LNCaP clone FGC (cell line): ENCODE results near the gene CMSS1.

ENCODE experiments used
- DNase-seq: peaks from one replicate; pipeline ENCODE4 v3.0.0-alpha.2; 2011; ENCODE audit warnings: low read depth
- H3K4me3 ChIP-seq: 2 replicates; pipeline ENCODE4 v1.5.1; 2011; ENCODE audit warnings: mild to moderate bottlenecking, low read depth, low read length, control low read depth
- CTCF ChIP-seq: IDR thresholded peaks from 2 replicates; pipeline ENCODE4 v1.5.1; 2012; ENCODE audit warnings: mild to moderate bottlenecking; ENCODE audit not compliant: control insufficient read depth, insufficient read depth; ENCODE audit errors: extremely low read depth

CMSS1 gene

DNA sequence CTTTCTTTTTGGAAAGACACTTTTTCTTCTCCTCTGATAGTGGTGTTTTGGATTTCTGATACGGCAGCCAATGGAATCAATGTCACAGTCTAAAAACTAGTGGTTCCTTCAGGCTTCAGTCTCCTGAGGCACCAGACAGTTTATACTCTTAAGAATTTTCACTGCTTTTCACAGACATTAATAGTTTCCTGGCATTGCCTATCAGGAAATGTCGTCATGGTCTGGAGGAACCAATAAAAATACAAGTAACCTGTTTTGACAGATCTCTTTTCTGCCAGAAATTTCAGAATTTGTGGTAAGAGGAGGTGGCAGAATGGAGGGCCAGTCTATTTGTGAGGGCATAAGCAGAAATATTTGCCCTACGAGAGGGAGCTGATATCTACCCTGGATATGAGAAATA is 251.8 kb downstream of the CMSS1 start:
- no peak for TF ChIP-seq CTCF
- no peak overlapping the region for H3K4me3 ChIP-seq
- DNase-seq, result no peak

DNA sequence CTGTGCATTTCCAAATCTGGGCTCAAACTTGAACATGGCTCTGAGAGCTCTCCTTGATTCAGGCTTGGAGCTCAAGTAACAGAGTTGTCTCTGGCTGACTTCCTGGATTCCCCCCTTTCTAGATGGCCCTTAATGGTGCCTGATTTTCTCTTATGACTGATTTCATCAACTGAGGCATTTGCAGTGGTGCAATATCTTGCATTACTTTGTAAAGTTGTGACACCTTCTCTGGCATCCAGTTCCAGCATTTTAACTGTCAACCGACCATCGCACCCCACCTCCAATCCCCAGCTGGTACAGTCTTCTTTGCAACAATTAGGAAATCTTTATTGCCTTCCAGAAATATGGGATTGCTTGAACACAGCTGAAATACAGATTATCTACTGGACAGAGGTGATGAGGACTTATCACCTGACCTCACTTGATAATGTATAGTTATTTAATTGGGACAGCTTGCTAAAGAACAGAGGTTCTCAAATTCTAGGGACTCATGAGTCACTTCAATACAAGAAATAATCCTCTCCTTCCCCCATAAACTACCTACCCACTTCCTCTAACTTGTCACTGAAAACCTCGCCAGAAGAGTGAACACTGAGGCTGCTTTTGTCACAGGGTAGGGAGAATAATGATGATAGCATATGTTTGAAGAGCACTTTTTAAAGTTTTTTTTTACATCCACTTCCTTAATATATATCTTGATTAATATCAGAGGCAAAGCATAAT is 254.8 kb downstream of the CMSS1 start:
- DNase-seq, result no peak
- no peak overlapping the region for H3K4me3 ChIP-seq
- TF ChIP-seq CTCF, result no peak

- DNase-seq, result no peak
- no peak for TF ChIP-seq CTCF
- H3K4me3 ChIP-seq, result no peak overlapping the region
Observed at GRCh38 chr3:100073049-100073713, 255.5 kb downstream of the CMSS1 start.

DNA sequence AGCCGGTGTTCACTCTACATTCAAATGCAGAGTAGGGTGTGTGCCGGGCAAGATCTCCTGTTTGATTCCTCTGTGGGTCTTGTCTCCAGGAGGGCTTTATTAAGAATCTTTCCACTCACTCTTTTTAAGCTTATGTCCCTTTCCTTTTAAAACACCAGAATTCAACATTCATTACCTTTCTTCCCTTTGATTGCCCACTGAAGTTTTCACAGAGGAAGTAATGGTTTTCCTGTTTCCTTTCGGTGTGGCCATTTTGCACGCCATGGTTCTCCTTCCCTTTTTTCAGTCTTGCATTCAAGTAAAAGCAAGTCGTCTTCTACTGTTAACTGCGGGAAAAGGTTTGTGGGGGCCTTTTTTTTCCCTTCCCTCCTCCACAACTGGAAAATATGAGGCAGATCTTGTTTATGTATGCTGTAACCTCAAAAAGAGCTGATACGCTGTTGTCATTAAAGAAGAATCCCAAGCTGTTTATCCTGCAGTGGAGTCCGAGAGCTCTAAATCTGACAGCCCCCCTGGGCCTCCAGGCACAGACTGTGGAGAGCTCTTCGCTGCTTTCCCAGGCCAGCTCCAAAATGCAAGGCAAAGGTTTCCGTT is 256.1 kb downstream of the CMSS1 start:
- no peak for DNase-seq
- no peak for TF ChIP-seq CTCF
- no peak overlapping the region for H3K4me3 ChIP-seq

- H3K4me3 ChIP-seq, result no peak overlapping the region
- no peak for DNase-seq
- TF ChIP-seq CTCF, result no peak
Observed at GRCh38 chr3:100075196-100075595, 257.5 kb downstream of the CMSS1 start.

DNA sequence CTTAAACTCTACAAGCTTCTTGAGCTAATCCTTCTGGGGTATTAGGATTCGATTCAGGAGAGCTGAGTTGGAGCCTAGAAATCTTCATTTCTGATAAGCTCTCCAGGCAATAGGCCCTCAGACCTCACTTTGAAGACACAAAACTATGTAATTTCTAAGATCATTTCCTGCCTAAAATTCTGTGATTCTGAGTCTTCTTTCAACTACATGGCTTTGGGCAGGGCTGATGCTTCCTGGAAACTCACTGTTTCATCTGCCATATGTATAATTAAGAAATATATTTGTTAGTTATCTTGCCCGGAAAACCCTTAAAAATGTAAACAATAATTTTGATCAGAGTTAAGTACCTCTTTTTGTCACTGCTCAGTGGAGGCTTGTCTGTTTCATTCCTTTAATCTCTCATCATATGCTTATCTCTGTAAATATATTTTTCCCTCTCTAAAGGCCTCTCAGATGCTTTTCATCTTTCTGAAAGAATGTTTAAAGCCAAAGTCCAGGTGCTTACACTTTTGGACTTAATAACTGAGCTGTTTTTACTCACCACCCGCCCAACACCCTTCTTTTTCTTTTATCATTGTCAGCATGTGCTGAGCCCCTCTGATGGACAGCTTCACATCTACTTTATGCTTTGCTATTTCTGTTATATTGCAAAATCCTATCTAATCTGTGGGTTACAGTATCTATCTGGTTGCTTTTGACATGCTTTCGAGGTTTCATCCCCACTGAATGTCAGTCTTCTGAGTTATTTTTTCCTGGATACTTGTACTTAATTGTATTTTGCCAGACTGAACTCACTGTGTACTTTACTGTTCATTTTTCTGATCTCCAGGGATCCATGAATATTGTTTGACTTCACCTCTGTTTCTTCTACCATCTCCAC is 258.4 kb downstream of the CMSS1 start:
- TF ChIP-seq CTCF, result no peak
- H3K4me3 ChIP-seq, result no peak overlapping the region
- no peak for DNase-seq
